K562 (cell line): Measurements from ENCODE around the gene KCNK4. TPM values are rescaled to one million over a fixed set of nuclear protein-coding genes. Genes with fewer than 3 reads are reported as not detected.

Experiments used
- ATAC-seq: fragments of 200-7000 bp; cut with Tn5 transposase; 3 replicates; pipeline ENCODE4 v1.9.1; 2020; ENCODE audit warnings: moderate library complexity
- BruUV-seq: library from RNA; stranded (reverse); fragments of 400-500 nt; replicated peaks from 2 replicates; lab custom pipeline; 2021; lab: Mats Ljungman, UMichigan
- CTCF ChIA-PET: fragments of 300-600 bp; formaldehyde crosslinking; extraction: SDS; loops from one replicate; lab custom pipeline; 2021; ENCODE audit warnings: low intra/inter-chr PET ratio; lab: Yijun Ruan, JAX
- POLR2A ChIA-PET: fragments of 300-600, 350-650 bp; sonication (Branson Sonifier 250); formaldehyde crosslinking; extraction: SDS; loops from one replicate; lab custom pipeline; 2021; ENCODE audit warnings: antibody characterized with exemption, inconsistent platforms; lab: Yijun Ruan, JAX
- DNase-seq, 4 experiments: peaks; one replicate each; pipeline versions ENCODE4 v3.0.0 to v3.0.0-alpha.2; 2011 to 2018; ENCODE audit warnings: low spot score in 3 of 4, mixed read lengths in 3 of 4; ENCODE audit errors: extremely low read depth in 1 of 4
- FAIRE-seq: peaks from 2 replicates; lab custom pipeline; 2011; peaks lifted over from hg19 to GRCh38; lab: Jason Lieb, UNC
- H2AFZ ChIP-seq: 2 replicates; pipeline ENCODE4 v1.6.0; 2011; ENCODE audit warnings: low read depth, low read length, control low read depth, inconsistent platforms
- H3K27ac ChIP-seq: fragments of 200-600 bp; 3 replicates; pipeline ENCODE4 v1.8.0; 2011; ENCODE audit warnings: low read depth, mild to moderate bottlenecking, control low read depth, inconsistent platforms, low read length, moderate library complexity, mixed read lengths; ENCODE audit errors: extremely low read depth
- H3K27me3 ChIP-seq, 2 experiments: fragments of 300-600 bp in 1 of 2; 2 replicates in 1 of 2; 3 replicates in 1 of 2; pipeline versions ENCODE4 v1.6.0 to v1.8.0; 2011; ENCODE audit warnings: inconsistent platforms in 2 of 2, low read length in 2 of 2, mild to moderate bottlenecking in 1 of 2, mixed read lengths in 1 of 2, moderate library complexity in 1 of 2; ENCODE audit not compliant: control insufficient read depth in 2 of 2, insufficient read depth in 2 of 2
- H3K36me3 ChIP-seq: fragments of 300-600 bp; 3 replicates; pipeline ENCODE4 v1.8.0; 2011; ENCODE audit warnings: mild to moderate bottlenecking, low read length, inconsistent platforms; ENCODE audit not compliant: control insufficient read depth, insufficient read depth
- H3K4me1 ChIP-seq, 2 experiments: fragments of 200-600 bp in 1 of 2; replicated peaks in 1 of 2; 2 replicates in 1 of 2; 3 replicates in 1 of 2; pipeline versions ENCODE4 v1.5.1 to v1.8.0; 2011; ENCODE audit warnings: inconsistent platforms in 2 of 2, low read length in 2 of 2, mild to moderate bottlenecking in 1 of 2, mixed read lengths in 1 of 2, moderate library complexity in 1 of 2; ENCODE audit not compliant: control insufficient read depth in 2 of 2, insufficient read depth in 2 of 2
- H3K4me2 ChIP-seq: 2 replicates; pipeline ENCODE4 v1.6.1; 2011; ENCODE audit warnings: low read length, control low read depth, inconsistent platforms, mixed read lengths; ENCODE audit not compliant: insufficient read depth
- H3K4me3 ChIP-seq: fragments of 200-600 bp; sonication (generic), shearing (Covaris generic); 2 replicates; pipeline ENCODE4 v1.5.1; 2016; ENCODE audit warnings: control low read depth, inconsistent platforms
- H3K79me2 ChIP-seq: fragments of 200-600 bp; 3 replicates; pipeline ENCODE4 v1.8.0; 2011; ENCODE audit warnings: low read length, inconsistent platforms; ENCODE audit not compliant: control insufficient read depth, insufficient read depth
- H3K9ac ChIP-seq, 2 experiments: 2 replicates each; pipeline versions ENCODE4 v1.6.0 to v1.6.1; 2011; ENCODE audit warnings: low read depth in 2 of 2, low read length in 2 of 2, control low read depth in 1 of 2, inconsistent platforms in 1 of 2, mild to moderate bottlenecking in 1 of 2, mixed read lengths in 1 of 2; ENCODE audit not compliant: insufficient read depth in 1 of 2
- H3K9me1 ChIP-seq: one replicate; pipeline ENCODE4 v1.6.0; 2011; ENCODE audit warnings: inconsistent platforms, mild to moderate bottlenecking, low read length, moderate library complexity; ENCODE audit not compliant: control insufficient read depth, insufficient read depth
- H3K9me3 ChIP-seq: replicated peaks from 2 replicates; pipeline ENCODE4 v1.5.1; 2011; ENCODE audit warnings: low read depth, low read length, inconsistent platforms; ENCODE audit not compliant: control insufficient read depth, insufficient read depth
- H4K20me1 ChIP-seq: replicated peaks from 2 replicates; pipeline ENCODE4 v1.6.1; 2011; ENCODE audit warnings: low read length, inconsistent platforms, mixed read lengths; ENCODE audit not compliant: control insufficient read depth, insufficient read depth
- RBFOX2 ChIP-seq: fragments of 200-400 bp; formaldehyde crosslinking; IDR thresholded peaks from 2 replicates; pipeline ENCODE4 v1.6.1; 2017; ENCODE audit warnings: low read depth, mild to moderate bottlenecking, low read length, moderate library complexity
- TCF7L2 ChIP-seq: fragments of 150-350 bp; IDR thresholded peaks from 2 replicates; pipeline ENCODE4 v1.6.1; 2016; ENCODE audit warnings: low read depth, mild to moderate bottlenecking, low read length, moderate library complexity
- ZNF316 ChIP-seq: fragments of 450-650 bp; IDR thresholded peaks from 2 replicates; pipeline ENCODE4 v1.6.1; 2016
- WGBS: fragments of 100-300 bp; shearing (Covaris generic); methylation state at CpG from one replicate; pipeline ENCODE4 v1.1.6; 2016; ENCODE audit warnings: low coverage, mixed read lengths; ENCODE audit not compliant: insufficient coverage; ENCODE audit errors: missing lambda C conversion rate; 5-methylcytosine and 5-hydroxymethylcytosine counted together
- in situ Hi-C: fragments of 300-500 bp; cut with MboI; formaldehyde crosslinking; loops from 4 replicates; pipeline ENCODE4 v1.15.0; 2018; ENCODE audit warnings: inconsistent platforms, mixed read lengths
- intact Hi-C: fragments of 100-400 bp; cut with micrococcal nuclease; formaldehyde crosslinking; loops from 2 replicates; pipeline ENCODE4 v1.14.2; 2022
- polyA plus RNA-seq, 8 experiments: library from polyadenylated mRNA; depleted of rRNA in 4 of 8; stranded (reverse) in 5 of 8; unstranded in 3 of 8; fragments of >200 nt; fragmentation: Nextera tagmentation in 2 of 8; fragmentation: Illumina TruSeq in 1 of 8; extraction: Ambion mirVana in 2 of 8; extraction: Trizol in 1 of 8; gene quantifications; 2 replicates each; pipeline versions ENCODE4 v1.2.1 to v1.2.3, GENCODE V29; 2011 to 2014; ENCODE audit warnings: inconsistent platforms in 1 of 8, missing spikeins in 1 of 8
- total RNA-seq, 7 experiments: library from RNA; depleted of rRNA in 6 of 7; stranded (reverse); fragments of >200 nt in 6 of 7; fragmentation: Illumina TruSeq in 2 of 7; extraction: Trizol in 2 of 7; gene quantifications; 2 replicates each; pipeline versions ENCODE4 v1.2.1 to v1.2.3, GENCODE V29; 2011 to 2021; ENCODE audit warnings: low replicate concordance in 1 of 7

The KCNK4 gene
- total and polyA plus RNA-seq, 9 of the 15 experiments (the other 6 are each of a cell fraction or from before 2014, with no cell fraction given), result not detected

DNA sequence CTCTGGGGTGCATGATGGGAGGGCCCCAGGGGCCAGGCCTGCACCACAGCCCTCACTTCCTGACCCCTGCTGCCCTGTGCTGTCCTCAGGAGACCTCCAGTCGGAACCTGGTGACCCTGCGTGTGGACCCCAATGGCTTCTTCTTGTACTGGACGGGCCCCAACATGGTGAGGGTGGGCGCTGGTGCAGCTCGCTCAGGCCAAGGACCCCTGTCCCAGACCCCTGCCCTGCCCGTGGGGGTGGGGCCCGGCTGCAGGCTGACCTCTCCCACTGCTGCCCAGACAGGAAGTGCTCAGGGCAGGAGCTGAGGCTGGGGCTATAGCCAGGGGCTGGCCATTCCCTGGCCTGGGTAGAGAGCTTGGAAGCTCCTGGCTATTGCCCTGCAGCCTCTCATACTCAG lies 36.8 kb upstream of the KCNK4 start:
- Histone ChIP-seq H3K9me3 (no peaks in the 10 kb centered on the region), H3K4me2 (no peak overlapping the region), H3K79me2 (peaks cover 27% of the 10 kb centered on the region), H3K27me3 (no peaks in the 10 kb centered on the region), H3K36me3 (peaks cover 55% of the 10 kb centered on the region; the same call in 2 of the 3 replicates), H2AFZ (no peak overlapping the region), H3K9ac (peak overlapping the region in 1 of 2 experiments; percentile 47; a peak in 2 of 4 replicates), H3K4me1 (peaks cover 14 to 78% of the 10 kb centered on the region in 2 experiments; a peak in 4 of 5 replicates), H3K27ac (no peak overlapping the region), H4K20me1 (peaks cover 7% of the 10 kb centered on the region), H3K9me1 (no peaks in the 10 kb centered on the region), H3K4me3 (no peak overlapping the region)
- BruUV-seq, result no TSS peak
- ATAC-seq, result no peak
- intact Hi-C loops (no loop called here), in situ Hi-C loops (no loop called here)
- DNase-seq, result no peak
- WGBS, result 93% methylated on average over 5 of the region's 7 CpGs
- ChIA-PET POLR2A (interaction anchor here (0.5 kb wide), 1 partner anchor 295 kb away, joined by 4 read pairs; no protein-coding TSS in a partner anchor), CTCF (no interaction called here)
- no peak for FAIRE-seq
- TF ChIP-seq RBFOX2, result 0 out of 2 replicates have a peak, but pooled peaks have one; percentile 37
- TF ChIP-seq TCF7L2, result no peak
- peak; percentile 49 for TF ChIP-seq ZNF316
